Measurements from ENCODE around the gene SEMA7A.

The SEMA7A gene

DNA sequence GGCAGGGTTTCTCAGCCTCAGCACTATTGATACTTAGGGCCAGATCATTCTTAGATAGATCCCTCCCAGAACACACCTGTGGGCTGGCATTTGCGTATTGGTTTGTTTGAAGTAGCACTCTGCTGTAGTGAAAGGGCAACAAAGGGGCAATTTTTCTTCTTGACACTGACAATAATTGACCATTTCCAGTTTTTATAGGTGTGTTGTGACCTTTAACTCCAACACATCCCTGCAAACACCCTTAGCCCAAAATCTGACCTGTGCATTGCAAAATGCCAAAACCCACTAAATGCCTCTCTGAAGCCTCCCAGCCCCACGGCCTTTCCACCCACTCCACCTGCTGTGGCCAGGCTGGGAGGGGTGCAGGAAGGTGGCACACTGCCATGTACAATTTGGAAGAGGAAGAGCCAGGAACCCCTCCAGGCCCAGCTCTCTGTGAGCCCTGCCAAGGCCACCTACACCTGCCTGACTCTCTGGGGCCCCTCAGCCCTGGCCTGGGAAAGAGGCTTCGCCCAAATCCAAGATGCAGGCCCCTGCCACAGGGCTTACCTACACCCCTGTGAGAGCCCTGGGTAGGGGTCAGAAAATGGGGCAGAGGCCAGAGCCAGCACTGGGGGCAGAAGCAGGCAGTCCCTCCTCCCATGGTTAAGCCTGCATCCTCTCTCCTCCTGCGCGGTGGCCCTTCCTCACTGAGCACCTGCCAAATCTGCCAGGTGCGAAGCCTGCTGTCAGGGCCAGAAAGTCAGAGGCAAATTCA, 56.8 kb downstream of the SEMA7A start:
- no peak for TF ChIP-seq TAF1 (IDR thresholded peaks at IDR 0.05; ENCODE audit: borderline replicate concordance, insufficient read depth, low read length)
- TF ChIP-seq, protein P1, sequence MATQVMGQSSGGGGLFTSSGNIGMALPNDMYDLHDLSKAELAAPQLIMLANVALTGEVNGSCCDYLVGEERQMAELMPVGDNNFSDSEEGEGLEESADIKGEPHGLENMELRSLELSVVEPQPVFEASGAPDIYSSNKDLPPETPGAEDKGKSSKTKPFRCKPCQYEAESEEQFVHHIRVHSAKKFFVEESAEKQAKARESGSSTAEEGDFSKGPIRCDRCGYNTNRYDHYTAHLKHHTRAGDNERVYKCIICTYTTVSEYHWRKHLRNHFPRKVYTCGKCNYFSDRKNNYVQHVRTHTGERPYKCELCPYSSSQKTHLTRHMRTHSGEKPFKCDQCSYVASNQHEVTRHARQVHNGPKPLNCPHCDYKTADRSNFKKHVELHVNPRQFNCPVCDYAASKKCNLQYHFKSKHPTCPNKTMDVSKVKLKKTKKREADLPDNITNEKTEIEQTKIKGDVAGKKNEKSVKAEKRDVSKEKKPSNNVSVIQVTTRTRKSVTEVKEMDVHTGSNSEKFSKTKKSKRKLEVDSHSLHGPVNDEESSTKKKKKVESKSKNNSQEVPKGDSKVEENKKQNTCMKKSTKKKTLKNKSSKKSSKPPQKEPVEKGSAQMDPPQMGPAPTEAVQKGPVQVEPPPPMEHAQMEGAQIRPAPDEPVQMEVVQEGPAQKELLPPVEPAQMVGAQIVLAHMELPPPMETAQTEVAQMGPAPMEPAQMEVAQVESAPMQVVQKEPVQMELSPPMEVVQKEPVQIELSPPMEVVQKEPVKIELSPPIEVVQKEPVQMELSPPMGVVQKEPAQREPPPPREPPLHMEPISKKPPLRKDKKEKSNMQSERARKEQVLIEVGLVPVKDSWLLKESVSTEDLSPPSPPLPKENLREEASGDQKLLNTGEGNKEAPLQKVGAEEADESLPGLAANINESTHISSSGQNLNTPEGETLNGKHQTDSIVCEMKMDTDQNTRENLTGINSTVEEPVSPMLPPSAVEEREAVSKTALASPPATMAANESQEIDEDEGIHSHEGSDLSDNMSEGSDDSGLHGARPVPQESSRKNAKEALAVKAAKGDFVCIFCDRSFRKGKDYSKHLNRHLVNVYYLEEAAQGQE (IDR thresholded peaks at IDR 0.05; ENCODE audit: insufficient read depth in 1 of 2, low read depth in 2 of 2, low read length in 2 of 2): no peak

DNA sequence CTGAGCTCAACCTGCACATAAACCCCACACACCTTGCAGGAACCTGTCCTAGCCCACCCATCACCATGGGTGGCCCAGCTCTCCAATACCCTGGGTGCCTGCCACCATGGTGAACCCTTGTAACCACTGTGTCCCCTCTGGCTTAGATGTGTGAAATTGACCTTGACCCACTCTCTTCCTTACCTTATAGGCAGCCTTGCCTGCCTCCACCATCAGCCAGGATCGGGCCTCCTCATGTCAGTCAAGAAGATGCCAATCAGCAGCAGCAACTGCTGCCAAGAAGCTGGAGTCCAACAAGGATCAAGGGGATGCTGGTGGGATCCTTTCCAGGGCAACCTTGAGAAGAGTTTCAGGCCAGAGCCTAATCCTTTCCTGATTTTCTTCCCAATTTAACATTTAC, 57.5 kb downstream of the SEMA7A start:
- TF ChIP-seq FOXP2 (optimal IDR thresholded peaks at IDR 0.05; ENCODE audit: borderline replicate concordance, extremely low read depth, extremely low read length, insufficient read depth) (no peak), SIN3A (IDR thresholded peaks at IDR 0.05; ENCODE audit: borderline replicate concordance, insufficient read depth, low read length) (no peak), POLR2AphosphoS5 (IDR thresholded peaks at IDR 0.05; ENCODE audit: low read depth, low read length) (no peak)
- TF ChIP-seq, protein P1 (IDR thresholded peaks at IDR 0.05; ENCODE audit: insufficient read depth in 1 of 2, low read depth in 2 of 2, low read length in 2 of 2): no peak

DNA sequence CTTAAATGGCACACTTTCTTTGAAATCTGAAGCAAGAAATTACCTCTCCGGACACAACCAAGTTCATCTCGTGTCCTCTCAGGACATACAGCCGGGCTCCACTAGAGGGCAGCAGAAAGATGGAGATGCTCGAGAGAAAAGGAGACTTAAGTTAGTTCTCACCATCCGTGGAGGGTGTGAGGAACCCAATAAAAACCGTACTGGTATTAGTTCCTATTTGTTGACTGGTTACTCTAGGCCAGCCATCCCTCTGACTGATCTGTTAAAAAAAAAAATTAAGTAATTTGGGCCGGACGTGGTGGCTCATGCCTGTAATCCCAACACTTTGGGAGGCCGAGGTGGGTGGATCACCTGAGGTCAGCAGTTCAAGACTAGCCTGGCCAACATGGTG, 58.5 kb downstream of the SEMA7A start:
- TF ChIP-seq POLR2AphosphoS5 (IDR thresholded peaks at IDR 0.05; ENCODE audit: low read depth, low read length) (no peak), TAF1 (IDR thresholded peaks at IDR 0.05; ENCODE audit: borderline replicate concordance, insufficient read depth, low read length) (no peak), SIN3A (IDR thresholded peaks at IDR 0.05; ENCODE audit: borderline replicate concordance, insufficient read depth, low read length) (no peak), FOXP2 (optimal IDR thresholded peaks at IDR 0.05; ENCODE audit: borderline replicate concordance, extremely low read depth, extremely low read length, insufficient read depth) (no peak)
- TF ChIP-seq, protein P1 (IDR thresholded peaks at IDR 0.05; ENCODE audit: insufficient read depth in 1 of 2, low read depth in 2 of 2, low read length in 2 of 2): no peak

DNA sequence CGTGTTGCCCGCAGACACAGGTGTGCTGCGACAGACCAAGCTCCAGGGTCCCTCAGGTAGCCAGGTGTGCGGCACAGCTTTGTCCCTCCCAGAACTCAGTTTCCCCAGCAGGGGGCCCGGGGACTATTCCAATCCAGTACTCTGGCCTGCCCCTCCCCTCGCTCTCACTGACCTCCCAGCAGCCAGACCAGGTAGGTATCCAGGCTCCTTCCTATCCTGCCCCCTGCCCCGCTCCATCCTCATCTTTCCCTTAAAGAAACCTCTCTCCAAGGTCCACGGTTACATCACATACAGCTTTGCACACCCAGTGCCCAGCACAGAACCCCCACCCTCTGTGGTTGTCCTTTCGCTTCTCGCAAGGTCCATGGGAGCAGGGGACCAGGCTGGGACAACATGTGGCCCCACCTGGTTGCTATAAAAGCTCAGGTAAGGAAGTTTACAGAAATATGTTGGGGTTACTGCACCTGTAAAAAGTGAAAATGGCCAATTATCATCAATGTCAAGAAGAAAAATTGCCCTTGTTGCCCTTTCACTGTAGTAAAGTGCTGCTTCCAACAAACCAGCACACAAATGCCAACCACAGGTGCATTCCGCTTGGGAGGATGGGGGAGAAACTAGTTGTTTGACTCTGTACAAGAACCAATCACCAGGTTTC, 59.0 kb downstream of the SEMA7A start:
- TF ChIP-seq FOXP2 (optimal IDR thresholded peaks at IDR 0.05; ENCODE audit: borderline replicate concordance, extremely low read depth, extremely low read length, insufficient read depth) (no peak), POLR2AphosphoS5 (IDR thresholded peaks at IDR 0.05; ENCODE audit: low read depth, low read length) (no peak), SIN3A (IDR thresholded peaks at IDR 0.05; ENCODE audit: borderline replicate concordance, insufficient read depth, low read length) (no peak), TAF1 (IDR thresholded peaks at IDR 0.05; ENCODE audit: borderline replicate concordance, insufficient read depth, low read length) (no peak)
- TF ChIP-seq, protein P1 (IDR thresholded peaks at IDR 0.05; ENCODE audit: insufficient read depth in 1 of 2, low read depth in 2 of 2, low read length in 2 of 2): no peak
